ENCODE measurements around the gene MTF1.
"Not testable (repeated sequence)": the region's sequence is repeated elsewhere in the genome, so short reads cannot be mapped to it uniquely, and the experiment has no call there.

Gene MTF1

GRCh38 chr1:37859507-37860345 lies at the start of gene MTF1:
Gene MTF1 (minus strand): TSS chr1:37859592. CDS start chr1:37857658, 1,934 bp downstream.
- DNase-seq = peak; percentile 99

GRCh38 chr1:37908531-37908930 lies 49.1 kb upstream of the MTF1 start:
- DNase-seq = not testable (repeated sequence)

- DNase-seq = not testable (repeated sequence)
These were observed 48.2 kb upstream of the MTF1 start for GRCh38 chr1:37907416-37908125.

- DNase-seq = not testable (repeated sequence)
These were observed 47.2 kb upstream of the MTF1 start for GRCh38 chr1:37906591-37906990.

GRCh38 chr1:37905727-37906126 lies 46.3 kb upstream of the MTF1 start:
- DNase-seq = peak; percentile 8

- DNase-seq = not testable (repeated sequence)
These were observed 44.5 kb upstream of the MTF1 start for GRCh38 chr1:37903921-37904320.

GRCh38 chr1:37902983-37903382 lies 43.6 kb upstream of the MTF1 start:
- DNase-seq = no peak

- DNase-seq = no peak
These were observed 42.5 kb upstream of the MTF1 start for GRCh38 chr1:37901893-37902225.

- DNase-seq = no peak
These were observed 42.0 kb upstream of the MTF1 start for GRCh38 chr1:37901191-37901892.

GRCh38 chr1:37897563-37897962 lies 38.2 kb upstream of the MTF1 start:
- not testable (repeated sequence) for DNase-seq

GRCh38 chr1:37893673-37894072 lies 34.3 kb upstream of the MTF1 start:
- no peak for DNase-seq

GRCh38 chr1:37892151-37893047 lies 33.0 kb upstream of the MTF1 start:
- no peak for DNase-seq

GRCh38 chr1:37890378-37891014 lies 31.1 kb upstream of the MTF1 start:
- DNase-seq = peak; percentile 87

GRCh38 chr1:37888022-37888700 lies 28.8 kb upstream of the MTF1 start:
- DNase-seq = no peak

GRCh38 chr1:37884145-37884544 lies 24.8 kb upstream of the MTF1 start:
- no peak for DNase-seq

GRCh38 chr1:37883671-37884070 lies 24.3 kb upstream of the MTF1 start:
- DNase-seq = no peak

- DNase-seq = no peak
These were observed 20.5 kb upstream of the MTF1 start for GRCh38 chr1:37879865-37880264.

- DNase-seq = no peak
These were observed 18.7 kb upstream of the MTF1 start for GRCh38 chr1:37878071-37878470.

GRCh38 chr1:37875833-37876232 lies 16.4 kb upstream of the MTF1 start:
- peak; percentile 18 for DNase-seq

- no peak for DNase-seq
These were observed 13.3 kb upstream of the MTF1 start for GRCh38 chr1:37872692-37873091.

GRCh38 chr1:37868466-37868865 lies 9.1 kb upstream of the MTF1 start:
- DNase-seq = no peak
